IMR-90 (cell line): ENCODE measurements around the gene PHC1. TPM values are rescaled to one million over a fixed set of nuclear protein-coding genes. Genes with fewer than 3 reads are reported as not detected.

Source experiments
- ATAC-seq: fragments of 200-7000 bp; cut with Tn5 transposase; 2 replicates; pipeline ENCODE4 v1.9.1; 2020; ENCODE audit warnings: low read depth, mild to moderate bottlenecking, moderate library complexity
- BruUV-seq: library from RNA; stranded (reverse); fragments of 400-500 nt; replicated peaks from 2 replicates; lab custom pipeline; 2021; lab: Mats Ljungman, UMichigan
- CTCF ChIA-PET: fragments of 300-600 bp; formaldehyde crosslinking; extraction: SDS; loops from one replicate; lab custom pipeline; 2021; ENCODE audit warnings: antibody characterized with exemption; lab: Yijun Ruan, JAX
- POLR2A ChIA-PET: fragments of 300-600 bp; sonication (Branson Sonifier 250); formaldehyde crosslinking; loops from one replicate; lab custom pipeline; 2022; ENCODE audit warnings: antibody characterized with exemption; ENCODE audit not compliant: unreplicated experiment; lab: Charles Lee
- DNase-seq: peaks from one replicate; pipeline ENCODE4 v3.0.0; 2013
- H2AFZ ChIP-seq: replicated peaks from 2 replicates; pipeline ENCODE3; 2013; ENCODE audit warnings: low read length, mild to moderate bottlenecking; ENCODE audit not compliant: poor library complexity
- H2AK5ac ChIP-seq: 2 replicates; pipeline ENCODE4 v1.6.1; 2013; ENCODE audit warnings: low read depth, low read length, inconsistent platforms
- H2AK9ac ChIP-seq: replicated peaks from 2 replicates; pipeline ENCODE3; 2013; ENCODE audit warnings: mild to moderate bottlenecking, low read depth, low read length, moderate library complexity; ENCODE audit not compliant: poor library complexity
- H2BK120ac ChIP-seq: 2 replicates; pipeline ENCODE4 v1.6.1; 2013; ENCODE audit warnings: low read depth, low read length, inconsistent platforms
- H2BK15ac ChIP-seq: 3 replicates; pipeline ENCODE4 v1.6.1; 2013; ENCODE audit warnings: low read depth, low read length, inconsistent platforms
- H2BK20ac ChIP-seq: 2 replicates; pipeline ENCODE4 v1.6.1; 2013; ENCODE audit warnings: low read depth, mild to moderate bottlenecking, inconsistent platforms, low read length, moderate library complexity
- H2BK5ac ChIP-seq: 2 replicates; pipeline ENCODE4 v1.6.1; 2013; ENCODE audit warnings: mild to moderate bottlenecking, low read depth, low read length, inconsistent platforms; ENCODE audit not compliant: poor library complexity, severe bottlenecking
- H3K14ac ChIP-seq: replicated peaks from 2 replicates; pipeline ENCODE4 v1.6.1; 2013; ENCODE audit warnings: low read depth, low read length, inconsistent platforms
- H3K18ac ChIP-seq: 2 replicates; pipeline ENCODE4 v1.6.1; 2013; ENCODE audit warnings: low read depth, low read length, control low read depth
- H3K23ac ChIP-seq: 2 replicates; pipeline ENCODE4 v1.6.1; 2013; ENCODE audit warnings: low read depth, low read length, inconsistent platforms
- H3K27ac ChIP-seq: 2 replicates; pipeline ENCODE4 v1.5.1; 2013; ENCODE audit warnings: mild to moderate bottlenecking, control low read depth, low read length; ENCODE audit not compliant: insufficient read depth
- H3K27me3 ChIP-seq: 2 replicates; pipeline ENCODE4 v1.6.1; 2013; ENCODE audit warnings: low read length; ENCODE audit not compliant: control insufficient read depth, insufficient read depth
- H3K36me3 ChIP-seq: 2 replicates; pipeline ENCODE4 v1.6.1; 2013; ENCODE audit warnings: low read length, mixed read lengths; ENCODE audit not compliant: control insufficient read depth, insufficient read depth
- H3K4ac ChIP-seq: 2 replicates; pipeline ENCODE4 v1.6.1; 2013; ENCODE audit warnings: low read depth, low read length, inconsistent platforms
- H3K4me1 ChIP-seq: 2 replicates; pipeline ENCODE4 v1.6.1; 2013; ENCODE audit warnings: low read length, mixed read lengths; ENCODE audit not compliant: control insufficient read depth, insufficient read depth
- H3K4me2 ChIP-seq: 2 replicates; pipeline ENCODE4 v1.6.1; 2013; ENCODE audit warnings: low read depth, mild to moderate bottlenecking, control low read depth, low read length, moderate library complexity
- H3K4me3 ChIP-seq: 2 replicates; pipeline ENCODE4 v1.5.1; 2013; ENCODE audit warnings: low read depth, mild to moderate bottlenecking, control low read depth, low read length, moderate library complexity; ENCODE audit not compliant: insufficient read depth
- H3K56ac ChIP-seq: 2 replicates; pipeline ENCODE4 v1.6.1; 2013; ENCODE audit warnings: low read length, inconsistent platforms; ENCODE audit not compliant: insufficient read depth; ENCODE audit errors: extremely low read depth
- H3K79me1 ChIP-seq, 2 experiments: 2 replicates each; pipeline ENCODE4 v1.6.1; 2013; ENCODE audit warnings: low read length in 2 of 2, inconsistent platforms in 1 of 2, low read depth in 1 of 2
- H3K9ac ChIP-seq: 2 replicates; pipeline ENCODE4 v1.6.1; 2013; ENCODE audit warnings: low read depth, low read length, control low read depth
- H3K9me1 ChIP-seq: 2 replicates; pipeline ENCODE4 v1.6.1; 2013; ENCODE audit warnings: low read length, inconsistent platforms; ENCODE audit not compliant: insufficient read depth
- H3K9me3 ChIP-seq: 2 replicates; pipeline ENCODE4 v1.6.1; 2013; ENCODE audit warnings: low read length; ENCODE audit not compliant: control insufficient read depth, insufficient read depth
- H4K20me1 ChIP-seq: 2 replicates; pipeline ENCODE4 v1.6.1; 2013; ENCODE audit warnings: low read length, inconsistent platforms; ENCODE audit not compliant: insufficient read depth
- H4K5ac ChIP-seq: 2 replicates; pipeline ENCODE4 v1.6.1; 2013; ENCODE audit warnings: mild to moderate bottlenecking, low read depth, low read length, control low read depth
- H4K8ac ChIP-seq, 2 experiments: 2 replicates each; pipeline ENCODE4 v1.6.1; 2013; ENCODE audit warnings: low read depth in 2 of 2, low read length in 2 of 2, control low read depth in 1 of 2, inconsistent platforms in 1 of 2
- H4K91ac ChIP-seq: 2 replicates; pipeline ENCODE4 v1.6.1; 2013; ENCODE audit warnings: low read depth, low read length, inconsistent platforms; ENCODE audit not compliant: insufficient read depth
- BHLHE40 ChIP-seq: fragments of 150-350 bp; IDR thresholded peaks from 2 replicates; pipeline ENCODE4 v1.6.1; 2016; ENCODE audit warnings: mild to moderate bottlenecking, low read depth, low read length
- CEBPB ChIP-seq: IDR thresholded peaks from 2 replicates; pipeline ENCODE4 v1.6.1; 2012; ENCODE audit warnings: low read depth, low read length, improper control_type of control experiment
- CHD1 ChIP-seq: IDR thresholded peaks from 2 replicates; pipeline ENCODE4 v1.6.1; 2012; ENCODE audit warnings: low read depth, low read length, improper control_type of control experiment
- CTCF ChIP-seq: conservative IDR thresholded peaks from 2 replicates; pipeline ENCODE4 v1.5.1; 2012; ENCODE audit warnings: mild to moderate bottlenecking, low read depth, low read length, improper control_type of control experiment
- FOS ChIP-seq: fragments of 150-350 bp; IDR thresholded peaks from 2 replicates; pipeline ENCODE4 v1.6.1; 2016; ENCODE audit warnings: low read depth, low read length
- MAFK ChIP-seq: IDR thresholded peaks from 2 replicates; pipeline ENCODE4 v1.6.1; 2012; ENCODE audit warnings: low read depth, low read length, improper control_type of control experiment
- MAZ ChIP-seq: IDR thresholded peaks from 2 replicates; pipeline ENCODE4 v1.6.1; 2012; ENCODE audit warnings: low read depth, mild to moderate bottlenecking, low read length, improper control_type of control experiment, moderate library complexity, borderline replicate concordance
- MXI1 ChIP-seq: IDR thresholded peaks from 2 replicates; pipeline ENCODE4 v1.6.1; 2012; ENCODE audit warnings: low read depth, mild to moderate bottlenecking, low read length, moderate library complexity, borderline replicate concordance
- NFE2L2 ChIP-seq: fragments of 150-350 bp; IDR thresholded peaks from 2 replicates; pipeline ENCODE4 v1.6.1; 2016; ENCODE audit warnings: low read depth, mild to moderate bottlenecking, low read length
- POLR2A ChIP-seq: IDR thresholded peaks from 2 replicates; pipeline ENCODE4 v1.6.1; 2012; ENCODE audit warnings: mild to moderate bottlenecking, low read depth, low read length
- RAD21 ChIP-seq: IDR thresholded peaks from 2 replicates; pipeline ENCODE4 v1.6.1; 2012; ENCODE audit warnings: low read length, improper control_type of control experiment
- RCOR1 ChIP-seq: IDR thresholded peaks from 2 replicates; pipeline ENCODE4 v1.6.1; 2012; ENCODE audit warnings: mild to moderate bottlenecking, low read length, improper control_type of control experiment; ENCODE audit not compliant: insufficient replicate concordance
- RFX5 ChIP-seq: IDR thresholded peaks from 2 replicates; pipeline ENCODE4 v1.8.0; 2012; ENCODE audit warnings: low read depth, mild to moderate bottlenecking, low read length, moderate library complexity
- SMC3 ChIP-seq: fragments of 150-350 bp; IDR thresholded peaks from 2 replicates; pipeline ENCODE4 v1.6.1; 2016; ENCODE audit warnings: low read depth, mild to moderate bottlenecking, antibody characterized with exemption, low read length, moderate library complexity
- WGBS, 2 experiments: methylation state at CpG; one replicate each; pipeline versions ENCODE4 v1.1.5 to v1.1.7; 2013; ENCODE audit warnings: missing lambda C conversion rate in 2 of 2; ENCODE audit not compliant: insufficient read length in 1 of 2; ENCODE audit errors: extremely low coverage in 2 of 2; 5-methylcytosine and 5-hydroxymethylcytosine counted together
- dilution Hi-C: fragments of 300-500 bp; cut with HindIII; formaldehyde crosslinking; loops from one replicate; pipeline ENCODE4 v1.14.3; 2018; ENCODE audit warnings: low sequenced_read_pairs; ENCODE audit not compliant: unreplicated experiment
- in situ Hi-C: fragments of 300-500 bp; cut with MboI; formaldehyde crosslinking; loops from 3 replicates; pipeline ENCODE4 v1.14.3; 2019; ENCODE audit warnings: low sequenced_read_pairs, inconsistent platforms, mixed read lengths
- intact Hi-C: fragments of 100-400 bp; cut with micrococcal nuclease; formaldehyde crosslinking; loops from 2 replicates; pipeline ENCODE4 v1.10.0; 2022
- polyA plus RNA-seq, 3 experiments: library from polyadenylated mRNA; depleted of rRNA; stranded (reverse); fragments of >200 nt; gene quantifications; 2 replicates each; pipeline ENCODE4 v1.2.3, GENCODE V29; 2012; ENCODE audit warnings: low replicate concordance in 1 of 3
- total RNA-seq: library from RNA; depleted of rRNA; stranded (reverse); fragments of >200 nt; gene quantifications from 2 replicates; pipeline ENCODE4 v1.2.3, GENCODE V29; 2012
- TF ChIP-seq, protein P1 (sequence below): fragments of 150-350 bp; IDR thresholded peaks from 2 replicates; pipeline ENCODE4 v1.6.1; 2016; ENCODE audit warnings: low read depth, mild to moderate bottlenecking, low read length, moderate library complexity, borderline replicate concordance

The PHC1 gene
- total and polyA plus RNA-seq, 2 of the 4 experiments (the other 2 are of a cell fraction) = 9.1 to 23.1 TPM

- TF ChIP-seq RAD21 = no peak
Observed at GRCh38 chr12:8906266-8907180, 7.8 kb upstream of the PHC1 start (continued).

GRCh38 chr12:8907513-8907912, 6.8 kb upstream of the PHC1 start:
- Histone ChIP-seq H4K20me1 (no peaks in the 10 kb centered on the region), H2AK9ac (no peak overlapping the region), H3K79me1 (no peaks in the 10 kb centered on the region), H2BK5ac (no peak overlapping the region), H4K5ac (no peak overlapping the region), H2BK120ac (no peak overlapping the region), H4K91ac (no peak overlapping the region), H3K4me1 (no peaks in the 10 kb centered on the region; the same call in 1 of the 2 replicates), H3K18ac (no peak overlapping the region), H3K4me3 (no peak overlapping the region), H3K4me2 (no peak overlapping the region), H3K9ac (no peak overlapping the region), H3K23ac (no peak overlapping the region), H3K9me1 (no peaks in the 10 kb centered on the region), H3K56ac (no peak overlapping the region), H3K9me3 (no peaks in the 10 kb centered on the region), H3K36me3 (no peaks in the 10 kb centered on the region), H3K4ac (no peak overlapping the region), H2AK5ac (no peak overlapping the region), H3K27me3 (peaks cover 2% of the 10 kb centered on the region), H2AFZ (no peak overlapping the region), H4K8ac (no peak overlapping the region), H2BK20ac (no peak overlapping the region), H2BK15ac (no peak overlapping the region), H3K14ac (no peak overlapping the region), H3K27ac (no peak overlapping the region)
- no peak for ATAC-seq
- no CpG with 5 or more reads among the region's 3 CpGs for WGBS, 2 experiments
- DNase-seq = no peak
- BruUV-seq = no TSS peak
- POLR2A ChIA-PET = no interaction called here
- intact Hi-C loops (loop anchor here (10.0 kb wide), 1 partner anchor 83 kb away; the partner anchor contains the start of gene A2ML1), in situ Hi-C loops (no loop called here), dilution Hi-C loops (no loop called here)
- CTCF ChIA-PET = no interaction called here
- TF ChIP-seq SMC3 (no peak), MAZ (no peak), CHD1 (no peak), MAFK (no peak), MXI1 (no peak), RFX5 (no peak), CEBPB (no peak), FOS (no peak), BHLHE40 (no peak), CTCF (no peak), NFE2L2 (no peak), POLR2A (no peak), RCOR1 (no peak)
- TF ChIP-seq, protein P1, sequence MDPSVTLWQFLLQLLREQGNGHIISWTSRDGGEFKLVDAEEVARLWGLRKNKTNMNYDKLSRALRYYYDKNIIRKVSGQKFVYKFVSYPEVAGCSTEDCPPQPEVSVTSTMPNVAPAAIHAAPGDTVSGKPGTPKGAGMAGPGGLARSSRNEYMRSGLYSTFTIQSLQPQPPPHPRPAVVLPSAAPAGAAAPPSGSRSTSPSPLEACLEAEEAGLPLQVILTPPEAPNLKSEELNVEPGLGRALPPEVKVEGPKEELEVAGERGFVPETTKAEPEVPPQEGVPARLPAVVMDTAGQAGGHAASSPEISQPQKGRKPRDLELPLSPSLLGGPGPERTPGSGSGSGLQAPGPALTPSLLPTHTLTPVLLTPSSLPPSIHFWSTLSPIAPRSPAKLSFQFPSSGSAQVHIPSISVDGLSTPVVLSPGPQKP = no peak
